Common myeloid progenitor, CD34-positive (primary cell): Measurements from ENCODE around the gene PPIC.
"Not testable (repeated sequence)": the region's sequence is repeated elsewhere in the genome, so short reads cannot be mapped to it uniquely, and the experiment has no call there.

Experiments used
- CTCF ChIA-PET: fragments of 350-600 bp; sonication (Branson Sonifier 250); formaldehyde crosslinking; loops from one replicate; lab custom pipeline; 2021; ENCODE audit warnings: antibody characterized with exemption; lab: Charles Lee
- POLR2A ChIA-PET: fragments of 350-600 bp; sonication (Branson Sonifier 250); formaldehyde crosslinking; loops from one replicate; lab custom pipeline; 2021; ENCODE audit warnings: antibody characterized with exemption; lab: Charles Lee
- DNase-seq, 3 donors: peaks; one replicate each; pipeline versions ENCODE4 v3.0.0 to v3.0.0-alpha.2; 2013
- H3K27ac ChIP-seq, 2 experiments: 1 replicate in 1 of 2; 2 replicates in 1 of 2; pipeline ENCODE4 v1.7.0; 2013; ENCODE audit warnings: inconsistent platforms in 2 of 2, low read length in 2 of 2, mild to moderate bottlenecking in 2 of 2, low read depth in 1 of 2, moderate library complexity in 1 of 2; ENCODE audit not compliant: severe bottlenecking in 2 of 2, insufficient read depth in 1 of 2, poor library complexity in 1 of 2
- H3K27me3 ChIP-seq, 5 experiments: replicated peaks in 2 of 5; 1 replicate in 3 of 5; 2 replicates in 2 of 5; pipeline versions ENCODE4 v1.6.1 to v1.7.0; 2013; ENCODE audit warnings: low read length in 4 of 5, mild to moderate bottlenecking in 2 of 5, moderate library complexity in 2 of 5, inconsistent platforms in 1 of 5; ENCODE audit not compliant: insufficient read depth in 5 of 5, control insufficient read depth in 4 of 5
- H3K36me3 ChIP-seq, 4 experiments: 1 replicate in 2 of 4; 2 replicates in 2 of 4; pipeline versions ENCODE4 v1.6.1 to v1.7.0; 2013; ENCODE audit warnings: low read length in 3 of 4, control low read depth in 1 of 4, mild to moderate bottlenecking in 1 of 4; ENCODE audit not compliant: control insufficient read depth in 4 of 4, insufficient read depth in 4 of 4
- H3K4me1 ChIP-seq, 4 experiments: 1 replicate in 3 of 4; 2 replicates in 1 of 4; pipeline versions ENCODE4 v1.6.1 to v1.7.1; 2013; ENCODE audit warnings: low read length in 3 of 4, mild to moderate bottlenecking in 3 of 4, control low read depth in 1 of 4, inconsistent platforms in 1 of 4, moderate library complexity in 1 of 4; ENCODE audit not compliant: control insufficient read depth in 4 of 4, insufficient read depth in 4 of 4; ENCODE audit errors: control extremely low read depth in 1 of 4
- H3K4me3 ChIP-seq, 7 experiments: 1 replicate in 4 of 7; 2 replicates in 3 of 7; pipeline versions ENCODE4 v1.5.1 to v1.7.0; 2013; ENCODE audit warnings: mild to moderate bottlenecking in 7 of 7, low read length in 6 of 7, moderate library complexity in 6 of 7, inconsistent platforms in 2 of 7, low read depth in 2 of 7, control low read depth in 1 of 7; ENCODE audit not compliant: insufficient read depth in 4 of 7, control insufficient read depth in 1 of 7; ENCODE audit errors: extremely low read depth in 1 of 7
- H3K9me3 ChIP-seq, 5 experiments: 1 replicate in 4 of 5; 2 replicates in 1 of 5; pipeline versions ENCODE4 v1.6.1 to v1.7.1; 2013; ENCODE audit warnings: low read length in 4 of 5, mild to moderate bottlenecking in 2 of 5, inconsistent platforms in 1 of 5, low read depth in 1 of 5, moderate library complexity in 1 of 5; ENCODE audit not compliant: control insufficient read depth in 4 of 5, insufficient read depth in 2 of 5; ENCODE audit errors: control extremely low read depth in 1 of 5
- WGBS: methylation state at CpG from one replicate; pipeline ENCODE4 v1.1.5; 2013; ENCODE audit not compliant: insufficient coverage; 5-methylcytosine and 5-hydroxymethylcytosine counted together

Gene PPIC

DNA sequence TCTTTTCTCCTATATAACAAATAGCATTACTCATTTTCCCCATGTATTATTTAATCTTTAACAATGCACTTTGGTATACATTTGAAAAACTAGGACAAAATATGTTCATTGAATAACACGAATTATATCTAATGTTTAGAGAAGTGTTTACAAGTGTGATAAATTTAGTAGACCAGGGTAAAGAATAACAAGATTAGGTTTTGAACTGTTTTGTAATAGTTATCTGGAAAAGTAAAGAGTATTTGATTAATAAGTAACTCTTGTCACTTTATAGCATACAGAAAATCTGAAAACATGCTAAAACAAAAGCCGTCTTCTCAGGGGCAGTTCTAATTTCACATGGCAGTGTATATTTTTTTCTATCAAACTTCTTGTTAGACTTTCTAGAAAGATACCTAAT, 58.5 kb downstream of the PPIC start:
- Histone ChIP-seq H3K36me3 (no peaks in the 10 kb centered on the region), H3K4me1 (no peaks in the 10 kb centered on the region), H3K27me3 (no peaks in the 10 kb centered on the region), H3K9me3 (no peaks in the 10 kb centered on the region), H3K4me3 (no peak overlapping the region), H3K27ac (no peak overlapping the region)
- no peak for DNase-seq
- 100% methylated on average over 1 of the region's 2 CpGs for WGBS
- ChIA-PET CTCF (no interaction called here), POLR2A (no interaction called here)

DNA sequence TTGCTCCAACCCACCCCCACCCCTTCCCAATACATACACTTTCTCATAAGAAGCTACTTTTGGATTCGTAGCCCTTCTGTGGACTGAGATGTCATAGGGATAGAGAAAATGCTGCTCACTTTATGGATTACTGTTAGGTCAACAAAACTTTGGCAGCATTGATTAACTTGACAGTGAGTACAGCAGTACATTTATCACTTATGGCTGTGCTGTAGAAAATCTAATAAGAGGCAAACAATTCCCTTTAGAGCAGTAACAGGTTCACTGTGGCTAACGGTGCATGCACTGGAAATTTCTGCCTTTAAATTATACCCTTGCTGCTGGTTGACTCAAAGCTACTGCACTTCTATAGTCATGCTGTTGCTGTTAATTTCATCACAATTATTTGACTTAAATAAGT, 59.2 kb downstream of the PPIC start:
- no peak overlapping the region for H3K27ac ChIP-seq
- no peaks in the 10 kb centered on the region for H3K36me3 ChIP-seq
- H3K4me1 ChIP-seq, result no peaks in the 10 kb centered on the region
- ChIA-PET CTCF (no interaction called here), POLR2A (no interaction called here)
- H3K27me3 ChIP-seq, result peaks cover 0 to 2% (median 0%) of the 10 kb centered on the region in 5 experiments
- no peaks in the 10 kb centered on the region for H3K9me3 ChIP-seq
- DNase-seq, result no peak
- no peak overlapping the region for H3K4me3 ChIP-seq
- WGBS, result no CpG with 5 or more reads among the region's 2 CpGs

DNA sequence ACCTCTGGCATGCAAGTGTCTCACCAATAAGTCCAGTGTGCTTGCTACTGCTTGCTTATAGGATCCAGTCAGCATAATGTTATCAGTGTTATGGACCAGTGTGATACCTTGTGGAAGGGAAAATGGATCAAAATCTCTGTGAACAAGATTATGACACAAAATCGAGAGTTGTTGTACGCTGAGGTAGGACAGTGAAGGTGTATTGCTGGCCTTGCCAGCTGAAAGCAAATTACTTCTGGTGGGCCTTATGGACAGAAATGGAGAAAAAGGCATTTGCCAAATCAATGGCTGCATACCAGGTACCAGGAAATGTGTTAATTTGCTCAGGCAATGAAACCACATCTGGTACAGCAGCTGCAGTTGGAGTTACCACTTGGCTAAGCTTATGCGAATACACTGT, 62.3 kb downstream of the PPIC start:
- H3K27me3 ChIP-seq, H3K4me1 ChIP-seq, H3K4me3 ChIP-seq, H3K36me3 ChIP-seq, CTCF ChIA-PET, H3K27ac ChIP-seq, H3K9me3 ChIP-seq, DNase-seq, POLR2A ChIA-PET: not testable (repeated sequence)
- 100% methylated on average over 2 of the region's 3 CpGs for WGBS

DNA sequence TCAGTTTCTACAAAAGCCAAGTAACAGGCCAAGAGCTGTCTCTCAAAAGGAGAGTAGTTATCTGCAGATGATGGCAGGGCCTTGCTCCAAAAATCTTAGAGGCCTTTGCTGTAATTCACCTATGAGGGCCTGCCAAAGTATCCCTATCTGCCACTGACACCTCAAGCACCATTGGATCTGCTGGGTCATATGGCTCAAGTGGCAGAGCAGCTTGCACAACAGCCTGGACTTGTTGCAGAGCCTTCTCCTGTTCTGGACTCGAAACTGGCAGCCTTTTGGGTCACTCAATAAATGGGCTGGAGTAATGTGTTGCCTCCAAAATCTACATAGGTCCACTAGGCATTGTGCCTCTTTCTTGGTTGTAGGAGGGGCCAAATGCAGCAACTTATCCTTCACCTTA, 62.8 kb downstream of the PPIC start:
- DNase-seq, H3K36me3 ChIP-seq, H3K27ac ChIP-seq, CTCF ChIA-PET, H3K4me3 ChIP-seq, POLR2A ChIA-PET, H3K9me3 ChIP-seq, H3K27me3 ChIP-seq, H3K4me1 ChIP-seq: not testable (repeated sequence)
- 94% methylated on average over 1 of the region's 1 CpG for WGBS
